Suprapubic skin (tissue), 4 donors: Measurements from ENCODE around the gene IMMP2L. TPM values are rescaled to one million over a fixed set of nuclear protein-coding genes. Genes with fewer than 3 reads are reported as not detected.

Experiments used
- DNase-seq, 2 donors: peaks; one replicate each; pipeline ENCODE4 v3.0.0-alpha.2; 2019; ENCODE audit warnings: low spot score in 2 of 2
- H3K27ac ChIP-seq: fragments of 200-600 bp; sonication (generic); one replicate; pipeline ENCODE4 v1.5.1; 2019
- H3K27me3 ChIP-seq: fragments of 200-600 bp; sonication (generic); one replicate; pipeline ENCODE4 v1.5.1; 2019
- H3K36me3 ChIP-seq: fragments of 200-600 bp; sonication (generic); one replicate; pipeline ENCODE4 v1.5.1; 2019
- H3K4me1 ChIP-seq: fragments of 200-600 bp; sonication (generic); one replicate; pipeline ENCODE4 v1.5.1; 2019
- H3K4me3 ChIP-seq: fragments of 200-600 bp; sonication (generic); one replicate; pipeline ENCODE4 v1.5.1; 2019; ENCODE audit warnings: mild to moderate bottlenecking
- H3K9me3 ChIP-seq: fragments of 200-600 bp; sonication (generic); one replicate; pipeline ENCODE4 v1.5.1; 2019
- EP300 ChIP-seq: sonication (generic); formaldehyde crosslinking; IDR thresholded peaks from one replicate; pipeline ENCODE4 v1.6.1; 2017; ENCODE audit warnings: antibody characterized with exemption
- POLR2A ChIP-seq, 2 donors: fragments of 450-650 bp; IDR thresholded peaks; one replicate each; pipeline ENCODE4 v1.6.1; 2017; ENCODE audit warnings: antibody characterized with exemption in 2 of 2, mild to moderate bottlenecking in 2 of 2, moderate library complexity in 2 of 2
- POLR2AphosphoS5 ChIP-seq, 3 donors: sonication (generic); formaldehyde crosslinking; IDR thresholded peaks; one replicate each; pipeline ENCODE4 v1.6.1; 2017; ENCODE audit warnings: antibody characterized with exemption in 3 of 3
- WGBS: methylation state at CpG from one replicate; pipeline ENCODE4 v1.1.5; 2018; 5-methylcytosine and 5-hydroxymethylcytosine counted together
- total RNA-seq, 4 donors: library from RNA; depleted of rRNA; stranded (reverse); fragments of >200 nt; gene quantifications; one replicate each; pipeline ENCODE4 v1.1.0, GENCODE V29; 2016
- TF ChIP-seq, protein P1 (sequence below), 2 donors: fragments of 200-600 bp in 1 of 2; fragments of 450-650 bp in 1 of 2; sonication (generic) in 1 of 2; IDR thresholded peaks; one replicate each; pipeline ENCODE4 v1.5.1; 2016 to 2019; ENCODE audit warnings: antibody characterized with exemption in 2 of 2, mild to moderate bottlenecking in 1 of 2, moderate library complexity in 1 of 2

IMMP2L gene
- total RNA-seq, 4 donors from 2014 or later, result 10.6 to 20.6 (median 14.6) TPM

GRCh38 chr7:110948280-110948679 is 614.0 kb downstream of the IMMP2L start:
- no peak for DNase-seq
- Histone ChIP-seq H3K4me1 (no peaks in the 10 kb centered on the region), H3K27ac (no peak overlapping the region), H3K4me3 (no peak overlapping the region), H3K36me3 (no peaks in the 10 kb centered on the region), H3K9me3 (no peaks in the 10 kb centered on the region), H3K27me3 (no peaks in the 10 kb centered on the region)
- TF ChIP-seq POLR2A (IDR thresholded peaks at IDR 0.05), result no peak

DNA sequence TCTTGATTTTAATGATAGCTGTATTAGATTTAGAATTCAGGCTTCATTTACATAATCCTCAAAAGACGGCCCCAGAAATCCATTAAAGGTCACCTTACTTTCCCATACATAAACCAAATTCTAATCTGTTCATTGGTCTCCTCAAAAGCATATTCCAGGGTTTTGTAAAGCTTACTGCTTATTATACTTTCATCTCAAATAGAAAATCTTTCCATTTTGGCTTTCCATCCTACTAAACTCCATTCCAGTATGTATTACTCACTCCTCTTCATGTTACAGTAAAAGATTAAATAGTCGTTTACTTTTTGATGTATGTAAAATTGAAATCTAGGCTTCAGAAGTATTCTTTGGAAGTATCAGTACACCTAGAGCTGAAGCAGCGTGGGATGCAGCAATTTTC is 614.9 kb downstream of the IMMP2L start:
- H3K36me3 ChIP-seq, result no peaks in the 10 kb centered on the region
- H3K27me3 ChIP-seq, result no peaks in the 10 kb centered on the region
- H3K4me1 ChIP-seq, result no peaks in the 10 kb centered on the region
- DNase-seq, result no peak
- 83% methylated on average over 3 of the region's 3 CpGs for WGBS
- TF ChIP-seq, protein P1, sequence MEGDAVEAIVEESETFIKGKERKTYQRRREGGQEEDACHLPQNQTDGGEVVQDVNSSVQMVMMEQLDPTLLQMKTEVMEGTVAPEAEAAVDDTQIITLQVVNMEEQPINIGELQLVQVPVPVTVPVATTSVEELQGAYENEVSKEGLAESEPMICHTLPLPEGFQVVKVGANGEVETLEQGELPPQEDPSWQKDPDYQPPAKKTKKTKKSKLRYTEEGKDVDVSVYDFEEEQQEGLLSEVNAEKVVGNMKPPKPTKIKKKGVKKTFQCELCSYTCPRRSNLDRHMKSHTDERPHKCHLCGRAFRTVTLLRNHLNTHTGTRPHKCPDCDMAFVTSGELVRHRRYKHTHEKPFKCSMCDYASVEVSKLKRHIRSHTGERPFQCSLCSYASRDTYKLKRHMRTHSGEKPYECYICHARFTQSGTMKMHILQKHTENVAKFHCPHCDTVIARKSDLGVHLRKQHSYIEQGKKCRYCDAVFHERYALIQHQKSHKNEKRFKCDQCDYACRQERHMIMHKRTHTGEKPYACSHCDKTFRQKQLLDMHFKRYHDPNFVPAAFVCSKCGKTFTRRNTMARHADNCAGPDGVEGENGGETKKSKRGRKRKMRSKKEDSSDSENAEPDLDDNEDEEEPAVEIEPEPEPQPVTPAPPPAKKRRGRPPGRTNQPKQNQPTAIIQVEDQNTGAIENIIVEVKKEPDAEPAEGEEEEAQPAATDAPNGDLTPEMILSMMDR (IDR thresholded peaks at IDR 0.05), result no peak
- no peak for TF ChIP-seq POLR2A (IDR thresholded peaks at IDR 0.05)
- no peak for TF ChIP-seq EP300
- no peak for TF ChIP-seq POLR2AphosphoS5 (IDR thresholded peaks at IDR 0.05)
- no peak overlapping the region for H3K27ac ChIP-seq
- H3K4me3 ChIP-seq, result no peak overlapping the region
- no peaks in the 10 kb centered on the region for H3K9me3 ChIP-seq

DNA sequence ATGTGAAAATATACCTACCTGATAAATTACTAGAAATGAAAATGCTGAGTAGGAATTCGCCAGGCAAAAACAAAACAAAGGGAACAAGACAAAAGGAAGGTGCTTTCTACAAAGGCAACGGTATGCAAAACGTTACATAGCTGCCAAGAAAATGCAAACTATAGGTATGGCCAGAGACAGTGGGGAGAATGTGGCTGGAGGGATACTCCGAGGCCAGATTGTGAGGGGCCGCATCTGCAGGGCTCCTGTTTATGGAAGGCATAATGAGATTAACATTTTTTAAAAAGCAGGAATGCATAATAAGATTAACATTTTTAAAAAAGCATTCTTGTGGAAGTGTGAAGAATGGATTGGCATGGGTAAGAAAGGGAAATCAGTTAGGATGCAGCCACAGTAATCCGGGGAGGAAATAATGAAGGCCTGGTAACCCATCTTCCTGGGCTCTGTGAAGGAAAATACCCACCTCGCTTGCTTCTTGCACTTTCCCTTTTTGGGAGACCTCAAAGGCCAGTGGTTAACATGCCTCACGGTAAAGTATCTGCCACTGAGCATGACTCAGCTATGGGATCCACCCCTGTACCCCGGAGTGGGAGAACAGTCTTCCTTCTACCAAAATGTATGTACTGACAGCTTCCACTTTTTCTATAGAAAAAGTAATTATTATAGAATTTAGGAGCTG is 617.2 kb downstream of the IMMP2L start:
- Histone ChIP-seq H3K27me3 (no peaks in the 10 kb centered on the region), H3K4me1 (no peaks in the 10 kb centered on the region), H3K4me3 (no peak overlapping the region), H3K27ac (no peak overlapping the region), H3K36me3 (no peaks in the 10 kb centered on the region), H3K9me3 (no peaks in the 10 kb centered on the region)
- DNase-seq, result no peak
- WGBS, result 88% methylated on average over 9 of the region's 9 CpGs
- TF ChIP-seq EP300 (no peak), POLR2A (IDR thresholded peaks at IDR 0.05) (no peak), POLR2AphosphoS5 (IDR thresholded peaks at IDR 0.05) (no peak)
- TF ChIP-seq, protein P1 (IDR thresholded peaks at IDR 0.05), result no peak

DNA sequence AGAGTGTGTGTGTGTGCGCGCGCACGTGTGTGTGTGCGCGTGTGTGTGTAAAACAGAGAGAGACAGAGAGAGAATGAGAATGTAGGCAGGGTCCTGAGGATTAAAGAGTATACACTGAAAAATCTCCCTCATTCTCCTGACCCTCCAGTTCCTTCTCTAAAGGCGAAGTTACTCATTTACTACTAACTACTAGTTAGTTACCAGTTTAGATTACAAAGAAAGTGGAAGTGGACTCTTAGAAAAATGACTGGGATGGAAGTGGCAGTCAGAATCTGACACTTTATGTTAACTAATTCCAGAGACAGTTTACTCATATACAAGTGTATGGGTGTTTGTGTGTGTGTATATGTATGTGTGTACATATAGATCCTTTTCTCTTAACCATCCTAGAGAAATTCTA is 617.8 kb downstream of the IMMP2L start:
- no peaks in the 10 kb centered on the region for H3K27me3 ChIP-seq
- no peaks in the 10 kb centered on the region for H3K4me1 ChIP-seq
- DNase-seq, result no peak
- no peak for TF ChIP-seq EP300
- 96% methylated on average over 7 of the region's 7 CpGs for WGBS
- no peaks in the 10 kb centered on the region for H3K36me3 ChIP-seq
- no peaks in the 10 kb centered on the region for H3K9me3 ChIP-seq
- no peak overlapping the region for H3K4me3 ChIP-seq
- H3K27ac ChIP-seq, result no peak overlapping the region

DNA sequence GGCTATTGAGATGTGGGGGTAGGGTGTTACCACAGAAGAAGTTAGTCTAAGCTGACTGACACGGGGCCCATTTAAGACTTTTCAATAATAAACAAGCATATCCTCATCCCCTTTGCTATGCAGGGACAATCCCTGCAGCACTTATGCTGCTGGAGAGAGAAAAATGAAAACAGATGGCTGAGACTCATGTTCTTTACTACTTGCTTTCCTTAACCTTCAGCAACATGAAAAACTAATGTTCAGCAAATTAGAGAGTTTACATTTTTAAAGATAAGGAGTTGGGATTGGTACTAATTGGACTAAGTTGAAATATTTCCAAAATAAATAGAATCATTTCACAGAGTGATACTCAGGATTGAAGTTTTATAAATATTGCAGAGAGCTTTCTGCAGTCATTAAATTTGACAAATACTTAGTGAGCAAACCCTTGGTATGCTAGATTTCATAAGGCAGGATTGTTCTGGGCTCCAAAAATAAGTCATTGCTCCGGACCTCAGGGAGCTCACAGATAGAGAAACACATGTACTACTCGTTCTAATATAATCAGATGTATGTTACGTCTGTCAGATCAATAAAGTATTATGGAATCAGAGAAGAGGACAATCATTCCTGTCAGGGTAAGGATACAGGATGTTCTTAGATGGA is 618.5 kb downstream of the IMMP2L start:
- TF ChIP-seq POLR2AphosphoS5 (IDR thresholded peaks at IDR 0.05), result no peak
- no peak for TF ChIP-seq EP300
- TF ChIP-seq, protein P1 (IDR thresholded peaks at IDR 0.05), result no peak
- no peak for TF ChIP-seq POLR2A (IDR thresholded peaks at IDR 0.05)
- 62% methylated on average over 4 of the region's 4 CpGs for WGBS
- Histone ChIP-seq H3K36me3 (no peaks in the 10 kb centered on the region), H3K27me3 (no peaks in the 10 kb centered on the region), H3K9me3 (no peaks in the 10 kb centered on the region), H3K27ac (no peak overlapping the region), H3K4me1 (no peaks in the 10 kb centered on the region), H3K4me3 (no peak overlapping the region)
- DNase-seq, result no peak

DNA sequence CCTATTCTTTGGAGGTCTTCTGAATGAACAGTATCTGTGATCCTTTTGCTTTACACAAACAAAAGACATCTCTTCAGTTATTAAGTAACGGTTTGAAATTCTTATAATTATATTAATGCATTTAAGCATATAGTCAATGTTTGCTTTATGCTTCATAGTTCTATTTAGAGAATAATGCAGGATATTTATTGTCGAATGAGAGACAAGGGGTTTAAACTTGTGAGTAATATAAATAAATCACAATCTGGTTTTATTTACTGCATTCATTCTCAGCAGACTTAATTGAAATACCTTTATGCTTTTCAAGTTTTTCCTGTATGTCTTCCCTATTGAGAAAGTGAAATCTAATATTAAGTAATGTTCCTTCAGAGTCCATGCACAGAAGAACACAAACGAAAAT is 620.9 kb downstream of the IMMP2L start:
- 82% methylated on average over 3 of the region's 3 CpGs for WGBS
- no peak overlapping the region for H3K27ac ChIP-seq
- no peaks in the 10 kb centered on the region for H3K27me3 ChIP-seq
- H3K4me1 ChIP-seq, result no peaks in the 10 kb centered on the region
- no peak for DNase-seq
- H3K9me3 ChIP-seq, result no peaks in the 10 kb centered on the region
- TF ChIP-seq EP300, result no peak
- TF ChIP-seq, protein P1 (IDR thresholded peaks at IDR 0.05), result no peak
- no peak for TF ChIP-seq POLR2A (IDR thresholded peaks at IDR 0.05)
- TF ChIP-seq POLR2AphosphoS5 (IDR thresholded peaks at IDR 0.05), result no peak
- no peak overlapping the region for H3K4me3 ChIP-seq
- H3K36me3 ChIP-seq, result no peaks in the 10 kb centered on the region
